Tibial artery (tissue), 4 donors: ENCODE measurements around the gene SNRK.

Source experiments
- DNase-seq, 2 donors: peaks; one replicate each; pipeline ENCODE4 v3.0.0-alpha.2; 2019
- H3K27ac ChIP-seq, 2 donors: fragments of 200-600 bp; sonication (generic) in 1 of 2; 1 replicate in 1 of 2; 2 replicates in 1 of 2; pipeline ENCODE4 v1.5.1; 2018 to 2019; ENCODE audit warnings: mild to moderate bottlenecking in 1 of 2
- H3K27me3 ChIP-seq, 2 donors: fragments of 200-600 bp; sonication (generic) in 1 of 2; one replicate each; pipeline versions ENCODE4 v1.5.1 to v1.6.0; 2016 to 2019
- H3K36me3 ChIP-seq, 3 donors: fragments of 200-600 bp; sonication (generic) in 2 of 3; one replicate each; pipeline ENCODE4 v1.5.1; 2016 to 2019; ENCODE audit warnings: mild to moderate bottlenecking in 2 of 3
- H3K4me1 ChIP-seq, 4 donors: fragments of 200-600 bp; sonication (generic) in 2 of 4; 1 replicate in 3 of 4; 2 replicates in 1 of 4; pipeline ENCODE4 v1.5.1; 2016 to 2019
- H3K4me3 ChIP-seq, 2 donors: fragments of 200-600 bp; sonication (generic) in 1 of 2; 1 replicate in 1 of 2; 2 replicates in 1 of 2; pipeline ENCODE4 v1.5.1; 2018 to 2019; ENCODE audit warnings: mild to moderate bottlenecking in 2 of 2
- H3K9me3 ChIP-seq, 3 donors: fragments of 200-600 bp; sonication (generic) in 1 of 3; one replicate each; pipeline ENCODE4 v1.5.1; 2016 to 2019
- intact Hi-C: fragments of 100-400 bp; cut with DNase I; formaldehyde crosslinking; loops from one replicate; pipeline ENCODE4 v1.15.0; 2023; ENCODE audit warnings: low total_unique reads
- TF ChIP-seq, protein P1 (sequence below), 2 experiments: fragments of 200-600 bp in 1 of 2; fragments of 450-650 bp in 1 of 2; IDR thresholded peaks; one replicate each; pipeline ENCODE4 v1.5.1; 2017 to 2019; ENCODE audit warnings: antibody characterized with exemption in 2 of 2, mild to moderate bottlenecking in 1 of 2, moderate library complexity in 1 of 2

SNRK gene

DNA sequence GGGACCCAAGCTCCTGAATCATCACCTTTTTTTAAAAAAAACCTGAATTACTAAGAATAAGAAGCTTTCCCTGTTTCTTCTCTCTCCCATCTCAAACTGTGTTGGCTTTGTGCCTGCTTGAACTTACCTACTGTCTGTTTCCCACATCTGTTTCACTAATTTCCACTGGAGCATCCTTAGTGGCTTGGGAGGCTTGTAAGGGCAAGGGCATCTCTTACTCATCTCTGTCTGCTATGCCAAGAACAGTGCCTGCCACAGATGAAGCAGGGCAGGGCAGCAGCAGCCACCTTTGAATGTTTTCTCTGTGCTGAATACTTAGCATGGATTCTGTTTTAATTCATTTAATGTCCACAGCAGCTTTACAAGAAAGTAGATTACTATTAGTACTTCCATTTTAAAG is 42.3 kb downstream of the SNRK start:
- Histone ChIP-seq H3K4me1 (peaks cover 0 to 38% (median 27%) of the 10 kb centered on the region in 4 donors), H3K27me3 (no peaks in the 10 kb centered on the region), H3K27ac (no peak overlapping the region), H3K4me3 (no peak overlapping the region), H3K9me3 (no peaks in the 10 kb centered on the region), H3K36me3 (peaks cover 4 to 12% (median 12%) of the 10 kb centered on the region in 3 donors)
- TF ChIP-seq, protein P1, sequence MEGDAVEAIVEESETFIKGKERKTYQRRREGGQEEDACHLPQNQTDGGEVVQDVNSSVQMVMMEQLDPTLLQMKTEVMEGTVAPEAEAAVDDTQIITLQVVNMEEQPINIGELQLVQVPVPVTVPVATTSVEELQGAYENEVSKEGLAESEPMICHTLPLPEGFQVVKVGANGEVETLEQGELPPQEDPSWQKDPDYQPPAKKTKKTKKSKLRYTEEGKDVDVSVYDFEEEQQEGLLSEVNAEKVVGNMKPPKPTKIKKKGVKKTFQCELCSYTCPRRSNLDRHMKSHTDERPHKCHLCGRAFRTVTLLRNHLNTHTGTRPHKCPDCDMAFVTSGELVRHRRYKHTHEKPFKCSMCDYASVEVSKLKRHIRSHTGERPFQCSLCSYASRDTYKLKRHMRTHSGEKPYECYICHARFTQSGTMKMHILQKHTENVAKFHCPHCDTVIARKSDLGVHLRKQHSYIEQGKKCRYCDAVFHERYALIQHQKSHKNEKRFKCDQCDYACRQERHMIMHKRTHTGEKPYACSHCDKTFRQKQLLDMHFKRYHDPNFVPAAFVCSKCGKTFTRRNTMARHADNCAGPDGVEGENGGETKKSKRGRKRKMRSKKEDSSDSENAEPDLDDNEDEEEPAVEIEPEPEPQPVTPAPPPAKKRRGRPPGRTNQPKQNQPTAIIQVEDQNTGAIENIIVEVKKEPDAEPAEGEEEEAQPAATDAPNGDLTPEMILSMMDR (IDR thresholded peaks at IDR 0.05), result no peak
- intact Hi-C loops, result no loop called here
- no peak for DNase-seq

DNA sequence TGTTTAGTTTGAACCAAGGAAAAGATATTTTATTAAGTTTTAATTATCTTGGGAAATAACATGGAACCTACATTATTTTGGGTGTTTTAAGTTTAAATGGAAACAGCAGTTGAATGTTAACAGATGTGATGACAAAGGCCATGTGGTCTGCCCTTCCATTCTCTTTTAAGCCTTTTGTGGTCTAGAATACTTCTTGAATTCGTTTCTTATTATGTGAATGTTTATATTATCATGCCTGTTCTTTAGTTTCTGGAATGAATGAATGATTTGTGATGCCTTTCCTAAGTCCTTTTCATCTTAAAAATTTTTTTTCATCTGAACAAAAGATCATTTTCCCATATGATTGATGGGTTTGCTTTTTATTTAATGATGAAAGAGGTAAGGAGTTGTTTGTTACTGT is 44.6 kb downstream of the SNRK start:
- Histone ChIP-seq H3K36me3 (peaks cover 10 to 35% (median 35%) of the 10 kb centered on the region in 3 donors), H3K9me3 (peaks cover 0 to 8% (median under 1%) of the 10 kb centered on the region in 3 donors), H3K4me3 (no peak overlapping the region), H3K27me3 (no peaks in the 10 kb centered on the region), H3K27ac (no peak overlapping the region), H3K4me1 (peaks cover 0 to 26% (median 19%) of the 10 kb centered on the region in 4 donors)
- TF ChIP-seq, protein P1 (IDR thresholded peaks at IDR 0.05), result no peak
- intact Hi-C loops, result no loop called here
- DNase-seq, result no peak

DNA sequence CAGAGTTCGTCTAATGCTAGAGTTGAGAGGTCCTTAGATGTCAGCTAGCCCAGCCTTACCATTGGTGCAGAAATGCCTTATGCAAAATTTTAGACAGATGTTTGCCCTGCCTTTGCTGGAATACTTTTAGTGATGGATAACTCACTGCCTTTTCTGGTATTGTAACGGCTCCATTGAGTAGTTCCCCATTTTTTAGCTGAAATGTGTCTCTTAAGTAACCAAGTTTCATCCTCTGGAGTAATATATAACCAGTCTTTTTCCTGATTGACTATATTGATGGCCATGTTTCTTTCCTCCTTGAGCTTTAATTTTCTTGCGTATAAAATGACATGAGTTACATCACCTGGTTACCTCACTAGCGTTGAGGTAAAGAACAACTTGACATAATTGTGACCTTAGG is 45.0 kb downstream of the SNRK start:
- Histone ChIP-seq H3K9me3 (peaks cover 0 to 12% (median 4%) of the 10 kb centered on the region in 3 donors), H3K36me3 (peaks cover 14 to 39% (median 39%) of the 10 kb centered on the region in 3 donors), H3K4me3 (no peak overlapping the region), H3K27me3 (no peaks in the 10 kb centered on the region), H3K4me1 (peaks cover 0 to 22% (median 15%) of the 10 kb centered on the region in 4 donors), H3K27ac (no peak overlapping the region)
- TF ChIP-seq, protein P1 (IDR thresholded peaks at IDR 0.05), result no peak
- DNase-seq, result no peak
- intact Hi-C loops, result no loop called here

DNA sequence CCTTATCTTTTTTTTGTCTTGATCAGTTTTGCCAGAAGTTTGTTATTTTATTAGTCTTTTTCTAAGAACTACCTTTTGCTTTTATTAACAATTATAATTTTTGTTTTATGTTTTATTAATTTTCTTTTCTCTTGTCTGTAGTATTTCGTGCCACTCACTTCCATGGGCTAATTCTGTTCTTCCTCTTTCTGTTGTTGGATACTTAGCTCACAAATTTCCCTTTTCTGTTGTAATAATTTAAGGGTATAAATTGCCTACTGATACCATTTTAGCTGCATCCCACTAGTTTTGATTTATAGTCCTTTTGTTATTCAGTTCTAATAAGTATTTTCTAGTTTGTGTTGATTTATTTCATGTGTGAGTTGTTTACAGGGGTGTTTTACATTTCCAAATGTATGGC is 48.6 kb downstream of the SNRK start:
- H3K27me3 ChIP-seq, result no peaks in the 10 kb centered on the region
- peaks cover 49 to 73% (median 67%) of the 10 kb centered on the region in 3 donors for H3K36me3 ChIP-seq
- no peak overlapping the region for H3K4me3 ChIP-seq
- H3K4me1 ChIP-seq, result peaks cover 0 to 2% (median 0%) of the 10 kb centered on the region in 4 donors
- no peak overlapping the region for H3K27ac ChIP-seq
- no peak for DNase-seq
- intact Hi-C loops, result no loop called here
- TF ChIP-seq, protein P1 (IDR thresholded peaks at IDR 0.05), result no peak
- H3K9me3 ChIP-seq, result peaks cover 0 to 44% (median 25%) of the 10 kb centered on the region in 3 donors

DNA sequence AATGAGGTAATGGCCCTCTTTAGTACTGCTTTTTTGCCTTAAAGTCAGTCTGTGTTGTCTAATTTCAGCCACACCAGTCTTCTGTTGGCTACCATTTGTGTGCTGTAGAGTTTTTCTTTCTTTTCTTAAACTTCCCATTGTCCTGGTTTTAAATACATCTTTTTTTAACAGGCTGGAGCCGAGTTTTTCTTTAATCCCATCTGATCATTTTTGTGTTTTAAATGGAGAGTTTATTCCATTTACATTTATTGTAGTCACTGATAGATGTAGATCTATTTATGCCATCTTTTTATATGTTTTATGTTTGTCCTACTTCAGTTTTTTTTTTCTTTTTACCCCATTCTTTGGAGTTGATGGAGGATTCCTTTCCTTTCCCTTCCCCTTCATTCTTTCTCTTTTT is 49.5 kb downstream of the SNRK start:
- TF ChIP-seq, protein P1 (IDR thresholded peaks at IDR 0.05), result no peak
- peaks cover 0 to 44% (median 25%) of the 10 kb centered on the region in 3 donors for H3K9me3 ChIP-seq
- no peak for DNase-seq
- intact Hi-C loops, result no loop called here
- H3K4me1 ChIP-seq, result no peaks in the 10 kb centered on the region
- no peak overlapping the region for H3K4me3 ChIP-seq
- no peaks in the 10 kb centered on the region for H3K27me3 ChIP-seq
- H3K27ac ChIP-seq, result no peak overlapping the region
- peaks cover 58 to 81% (median 76%) of the 10 kb centered on the region in 3 donors for H3K36me3 ChIP-seq

DNA sequence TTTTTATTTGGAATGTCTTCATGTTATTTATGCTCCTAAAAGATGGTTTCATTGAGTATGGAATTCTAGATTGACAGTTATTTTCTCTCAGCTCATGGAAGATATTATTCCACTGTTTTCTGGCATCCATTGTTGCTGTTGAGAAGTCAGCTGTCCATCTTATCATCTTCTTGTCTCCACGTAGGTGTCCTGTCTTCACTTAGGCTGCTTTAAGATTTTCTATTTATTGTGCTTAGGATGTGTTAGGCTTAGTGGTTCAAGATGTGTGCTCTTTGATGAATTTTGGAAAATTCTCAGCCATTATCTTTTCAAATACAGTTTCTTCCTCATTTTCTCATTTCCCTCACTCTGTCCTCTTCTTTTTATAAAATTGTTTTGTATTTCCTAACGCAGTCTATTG is 52.0 kb downstream of the SNRK start:
- Histone ChIP-seq H3K4me1 (no peaks in the 10 kb centered on the region), H3K27me3 (no peaks in the 10 kb centered on the region), H3K4me3 (no peak overlapping the region), H3K36me3 (peaks cover 74 to 97% (median 89%) of the 10 kb centered on the region in 3 donors), H3K9me3 (peaks cover 0 to 44% (median 25%) of the 10 kb centered on the region in 3 donors), H3K27ac (no peak overlapping the region)
- no peak for DNase-seq
- intact Hi-C loops, result no loop called here
- TF ChIP-seq, protein P1 (IDR thresholded peaks at IDR 0.05), result no peak
